ENCODE measurements around the gene ZNF555.

Gene ZNF555

GRCh38 chr19:2799273-2800020 is 41.8 kb upstream of the ZNF555 start:
- Histone ChIP-seq H3K4me2 (ENCODE audit: low read length) (no peak overlapping the region), H3K36me3 (ENCODE audit: control insufficient read depth, low read length) (peaks cover 87% of the 10 kb centered on the region), H3K4me1 (ENCODE audit: control insufficient read depth, low read length) (no peaks in the 10 kb centered on the region), H4K20me1 (ENCODE audit: control insufficient read depth, insufficient read depth, low read depth, low read length) (no peaks in the 10 kb centered on the region), H3F3A (ENCODE audit: control insufficient read depth, insufficient read depth) (no peaks in the 10 kb centered on the region; the same call in 1 of the 2 replicates), H3K9me3 (ENCODE audit: control insufficient read depth, insufficient read depth, low read length) (no peaks in the 10 kb centered on the region), H3K9me2 (replicated peaks; ENCODE audit: control insufficient read depth, low read length) (no peaks in the 10 kb centered on the region), H3K4me3 (ENCODE audit: low read length) (no peak overlapping the region), H3K27me3 (ENCODE audit: control insufficient read depth, low read length) (no peaks in the 10 kb centered on the region), H3K27ac (ENCODE audit: low read depth, low read length) (no peak overlapping the region), H3K79me2 (ENCODE audit: control insufficient read depth, low read length) (peaks cover 11% of the 10 kb centered on the region)
- TF ChIP-seq EZH2phosphoT487 (IDR thresholded peaks at IDR 0.05; ENCODE audit: borderline replicate concordance, low read length) (no peak), CTCF (IDR thresholded peaks at IDR 0.05; ENCODE audit: low read depth, low read length, poor library complexity, severe bottlenecking) (no peak)

- Histone ChIP-seq H3K36me3 (ENCODE audit: control insufficient read depth, low read length) (peaks cover 86% of the 10 kb centered on the region), H3K4me2 (ENCODE audit: low read length) (no peak overlapping the region)
- no peak for TF ChIP-seq EZH2phosphoT487 (IDR thresholded peaks at IDR 0.05; ENCODE audit: borderline replicate concordance, low read length)
- no peak for TF ChIP-seq CTCF (IDR thresholded peaks at IDR 0.05; ENCODE audit: low read depth, low read length, poor library complexity, severe bottlenecking)
Observed at GRCh38 chr19:2800506-2800905, 40.8 kb upstream of the ZNF555 start.

GRCh38 chr19:2802826-2803225 is 38.4 kb upstream of the ZNF555 start:
- H3K4me3 ChIP-seq (ENCODE audit: low read length), result no peak overlapping the region
- peaks cover 85% of the 10 kb centered on the region for H3K36me3 ChIP-seq (ENCODE audit: control insufficient read depth, low read length)
- peaks cover 6% of the 10 kb centered on the region; the same call in 1 of the 2 replicates for H3K79me2 ChIP-seq (ENCODE audit: control insufficient read depth, low read length)
- TF ChIP-seq CTCF (IDR thresholded peaks at IDR 0.05; ENCODE audit: low read depth, low read length, poor library complexity, severe bottlenecking) (no peak), EZH2phosphoT487 (IDR thresholded peaks at IDR 0.05; ENCODE audit: borderline replicate concordance, low read length) (no peak)
- H3K4me2 ChIP-seq (ENCODE audit: low read length), result no peak overlapping the region
- no peaks in the 10 kb centered on the region for H3K9me2 ChIP-seq (replicated peaks; ENCODE audit: control insufficient read depth, low read length)
- no peaks in the 10 kb centered on the region for H3K9me3 ChIP-seq (ENCODE audit: control insufficient read depth, insufficient read depth, low read length)
- H4K20me1 ChIP-seq (ENCODE audit: control insufficient read depth, insufficient read depth, low read depth, low read length), result no peaks in the 10 kb centered on the region
- H3K4me1 ChIP-seq (ENCODE audit: control insufficient read depth, low read length), result no peaks in the 10 kb centered on the region
- H3K27ac ChIP-seq (ENCODE audit: low read depth, low read length), result no peak overlapping the region
- no peaks in the 10 kb centered on the region for H3F3A ChIP-seq (ENCODE audit: control insufficient read depth, insufficient read depth)
- no peaks in the 10 kb centered on the region for H3K27me3 ChIP-seq (ENCODE audit: control insufficient read depth, low read length)

More at GRCh38 chr19:2800506-2800905, 40.8 kb upstream of the ZNF555 start:
- H4K20me1 ChIP-seq (ENCODE audit: control insufficient read depth, insufficient read depth, low read depth, low read length), result no peaks in the 10 kb centered on the region
- H3K9me2 ChIP-seq (replicated peaks; ENCODE audit: control insufficient read depth, low read length), result no peaks in the 10 kb centered on the region
- H3K4me3 ChIP-seq (ENCODE audit: low read length), result no peak overlapping the region
- no peaks in the 10 kb centered on the region for H3K27me3 ChIP-seq (ENCODE audit: control insufficient read depth, low read length)
- no peaks in the 10 kb centered on the region for H3K9me3 ChIP-seq (ENCODE audit: control insufficient read depth, insufficient read depth, low read length)
- H3F3A ChIP-seq (ENCODE audit: control insufficient read depth, insufficient read depth), result no peaks in the 10 kb centered on the region; the same call in 1 of the 2 replicates
- peaks cover 10% of the 10 kb centered on the region for H3K79me2 ChIP-seq (ENCODE audit: control insufficient read depth, low read length)
- no peaks in the 10 kb centered on the region for H3K4me1 ChIP-seq (ENCODE audit: control insufficient read depth, low read length)
- H3K27ac ChIP-seq (ENCODE audit: low read depth, low read length), result no peak overlapping the region
